NOMO-1 treated with dmso at 0.1 percent for 144 hours (cell line): ENCODE measurements around the gene REG1A.

Experiments used
- DNase-seq: peaks from one replicate; lab custom pipeline; 2025; ENCODE audit not compliant: unreplicated experiment; lab: John Stamatoyannopoulos, UW

Gene REG1A

GRCh38 chr2:79124907-79125720 lies 4.8 kb downstream of the REG1A start:
- no peak for DNase-seq

DNA sequence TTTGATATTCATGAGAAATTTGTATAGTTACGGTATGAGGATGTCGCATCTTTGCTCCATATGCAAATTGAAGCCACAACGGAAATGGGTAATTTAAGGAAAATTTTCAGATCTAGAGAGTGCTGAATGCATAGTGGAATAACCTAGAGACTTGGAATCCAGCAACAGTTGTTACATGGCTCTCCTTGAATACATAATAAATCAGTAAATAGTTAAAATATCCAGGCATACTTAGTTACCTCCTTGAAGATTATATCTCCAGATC lies 5.4 kb downstream of the REG1A start:
- no peak for DNase-seq

DNA sequence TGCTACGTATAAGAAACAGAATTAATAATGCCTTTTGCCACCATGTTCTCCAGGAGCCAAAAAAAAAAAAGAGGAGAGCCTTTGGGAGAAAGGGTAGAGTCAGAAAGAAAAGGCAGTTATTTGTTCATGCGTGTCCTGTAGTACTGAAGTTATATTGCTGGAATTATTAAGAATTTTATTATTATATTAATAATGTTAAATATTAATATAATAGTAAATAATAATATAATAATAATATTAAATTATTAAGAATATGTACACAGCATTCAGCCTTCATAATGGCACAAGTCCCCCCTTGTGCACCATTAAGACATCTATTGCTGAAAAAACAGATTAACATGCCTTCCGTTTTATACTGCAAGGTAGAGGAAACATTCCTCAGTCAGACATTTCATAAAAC lies 8.1 kb downstream of the REG1A start:
- DNase-seq = no peak

GRCh38 chr2:79129260-79129659 lies 9.0 kb downstream of the REG1A start:
- no peak for DNase-seq

DNA sequence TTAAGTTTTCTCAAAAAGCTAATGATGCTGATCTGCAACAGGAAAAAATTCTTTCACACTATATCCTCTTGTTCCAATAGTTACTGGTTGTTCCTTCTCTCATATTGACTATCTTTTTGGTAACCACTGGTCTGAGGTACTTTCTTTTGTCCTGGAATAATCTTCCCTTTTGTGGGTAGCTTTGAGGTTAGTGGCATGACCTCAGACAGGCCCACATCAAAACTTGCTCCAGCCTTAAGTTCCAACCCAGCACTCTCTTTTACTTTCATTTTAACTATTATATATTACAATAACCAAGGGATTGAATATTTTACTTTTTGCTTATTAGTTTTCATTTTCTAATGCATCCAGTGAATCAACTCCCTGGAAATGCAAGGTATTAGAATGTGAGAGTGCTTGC lies 9.5 kb downstream of the REG1A start:
- DNase-seq = no peak

DNA sequence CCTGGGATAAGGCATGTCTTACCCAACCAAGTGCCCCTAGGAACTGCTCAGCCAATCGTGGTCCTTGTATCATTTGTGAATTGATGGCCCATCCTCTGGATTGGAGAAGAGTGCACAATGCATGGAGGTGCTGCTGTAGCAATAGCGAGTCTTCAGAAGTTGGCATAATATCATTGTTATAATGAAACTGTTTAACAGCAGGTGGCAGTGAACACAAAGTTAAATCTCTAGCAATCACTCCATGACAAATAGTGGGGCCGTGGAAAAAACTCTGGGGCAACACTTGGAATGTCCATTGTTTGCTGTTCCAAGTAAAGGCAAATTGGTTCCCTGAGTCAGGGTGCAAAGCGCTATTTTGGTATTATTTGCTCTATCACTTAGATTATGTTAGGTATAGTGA lies 11.4 kb downstream of the REG1A start:
- no peak for DNase-seq

GRCh38 chr2:79138385-79138784 lies 18.1 kb downstream of the REG1A start:
- DNase-seq = no peak

DNA sequence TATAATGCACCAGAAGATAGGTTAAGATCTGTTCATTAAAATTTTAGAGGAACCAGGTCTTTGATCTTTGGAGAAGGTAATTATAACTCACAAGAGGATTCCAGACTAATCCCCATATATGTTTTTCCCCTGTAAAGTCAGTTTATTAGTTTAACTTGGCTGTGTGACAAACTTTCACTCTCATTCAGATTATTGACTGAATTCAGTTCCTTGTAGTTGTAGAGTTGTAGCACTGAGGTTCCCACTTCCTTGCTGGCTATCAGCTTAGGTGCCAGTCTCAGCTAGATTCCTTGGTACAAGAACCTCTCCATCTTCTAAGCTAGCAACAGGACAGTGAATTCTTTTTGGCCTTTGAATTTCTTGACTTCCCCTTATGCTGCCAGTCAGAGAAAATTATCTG lies 19.1 kb downstream of the REG1A start:
- no peak for DNase-seq

DNA sequence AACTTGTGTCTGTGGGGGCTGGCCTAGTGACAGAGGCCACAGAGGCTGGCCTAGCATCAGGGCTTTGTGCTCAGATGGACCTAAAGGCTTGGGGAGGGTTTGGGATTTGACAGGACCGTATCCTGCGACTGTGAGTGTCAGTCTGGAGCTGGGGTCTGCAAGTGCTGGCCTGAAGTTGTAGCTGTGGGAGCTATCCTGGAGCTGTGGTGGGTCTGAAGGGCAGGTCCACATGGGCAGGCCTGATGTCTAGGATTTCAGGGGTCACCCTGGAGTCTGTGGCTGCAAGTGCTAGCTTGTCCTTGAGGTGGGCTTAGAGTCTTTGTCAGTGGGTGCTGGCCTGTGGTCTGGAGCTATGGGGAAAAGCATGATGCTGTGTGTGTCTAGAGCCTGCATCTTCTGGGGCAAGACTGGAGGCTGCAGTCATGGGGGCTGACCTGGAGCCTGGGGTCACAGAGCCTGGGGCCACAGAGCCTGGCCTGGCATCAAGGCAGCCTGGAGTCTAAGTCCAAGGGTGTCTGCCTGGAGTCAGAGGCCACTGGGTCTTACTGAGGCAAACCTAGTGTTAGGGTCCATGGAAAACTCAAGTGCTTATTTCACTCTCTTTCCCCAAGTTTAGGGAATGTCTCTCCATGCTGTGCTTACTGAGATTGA lies 35.7 kb downstream of the REG1A start:
- DNase-seq = no peak

GRCh38 chr2:79159030-79159429 lies 38.7 kb downstream of the REG1A start:
- no peak for DNase-seq

GRCh38 chr2:79159653-79160052 lies 39.4 kb downstream of the REG1A start, which contains the start of gene REG3A:
TSS of gene REG3A (minus strand) at chr2:79159753. CDS start at chr2:79159405, 348 bp downstream.
- no peak for DNase-seq

- no peak for DNase-seq
Observed at GRCh38 chr2:79162132-79162531, 41.8 kb downstream of the REG1A start.

- DNase-seq = no peak
Observed at GRCh38 chr2:79162801-79163200, 42.5 kb downstream of the REG1A start.

DNA sequence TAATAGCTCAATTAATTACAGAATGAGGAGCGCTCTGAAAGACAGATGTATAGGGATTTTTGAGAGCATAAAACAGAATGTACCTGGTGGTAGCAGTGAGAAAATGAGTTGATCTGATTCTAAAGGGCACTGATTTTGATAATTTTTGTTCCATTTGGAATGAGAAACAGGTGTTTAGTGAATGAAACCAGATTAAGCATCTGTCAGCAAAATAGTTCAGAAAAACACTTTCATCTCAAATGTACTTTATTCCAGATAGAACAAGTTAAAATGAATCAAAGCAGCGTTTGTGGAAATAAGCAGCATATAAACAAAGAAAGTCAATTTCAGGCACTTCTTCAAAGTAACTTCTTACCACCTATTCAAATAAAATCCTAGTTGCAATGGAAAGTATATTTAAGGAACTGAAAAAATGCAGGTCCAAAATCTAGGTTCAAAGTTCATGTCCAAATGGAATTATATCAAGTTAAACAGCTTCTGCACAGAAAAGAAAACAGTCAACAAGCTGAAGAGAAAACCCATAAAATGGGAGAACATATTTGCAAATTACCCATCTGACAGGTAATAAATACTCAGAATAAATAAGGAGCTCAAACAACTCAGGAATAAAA lies 51.2 kb downstream of the REG1A start:
- DNase-seq = no peak
